Subcutaneous abdominal adipose tissue (tissue), 5 donors: ENCODE data around the gene LRRC59.
A peak's percentile ranks its signal among the peaks of the same experiment; 100 is the strongest.
"Not testable (repeated sequence)": the region's sequence is repeated elsewhere in the genome, so short reads cannot be mapped to it uniquely, and the experiment has no call there.

ENCODE experiments used
- H3K27ac ChIP-seq: one replicate; pipeline ENCODE4 v1.7.0; 2013; ENCODE audit warnings: low read depth, mild to moderate bottlenecking, inconsistent platforms, low read length, moderate library complexity
- H3K27me3 ChIP-seq, 5 donors: one replicate each; pipeline ENCODE4 v1.7.0; 2013; ENCODE audit warnings: low read length in 5 of 5, inconsistent platforms in 1 of 5; ENCODE audit not compliant: control insufficient read depth in 5 of 5, insufficient read depth in 4 of 5
- H3K36me3 ChIP-seq, 5 donors: one replicate each; pipeline ENCODE4 v1.7.0; 2013; ENCODE audit warnings: low read length in 5 of 5; ENCODE audit not compliant: control insufficient read depth in 5 of 5, insufficient read depth in 5 of 5
- H3K4me1 ChIP-seq, 5 donors: one replicate each; pipeline ENCODE4 v1.7.0; 2013; ENCODE audit warnings: low read length in 5 of 5, mild to moderate bottlenecking in 3 of 5, moderate library complexity in 1 of 5; ENCODE audit not compliant: control insufficient read depth in 5 of 5, insufficient read depth in 5 of 5
- H3K4me3 ChIP-seq, 5 donors: one replicate each; pipeline ENCODE4 v1.7.0; 2013; ENCODE audit warnings: low read length in 5 of 5, low read depth in 1 of 5
- H3K9ac ChIP-seq, 5 donors: one replicate each; pipeline ENCODE4 v1.7.0; 2013; ENCODE audit warnings: low read length in 5 of 5, mild to moderate bottlenecking in 4 of 5, moderate library complexity in 3 of 5
- H3K9me3 ChIP-seq, 5 donors: one replicate each; pipeline ENCODE4 v1.7.0; 2013; ENCODE audit warnings: low read length in 5 of 5; ENCODE audit not compliant: control insufficient read depth in 5 of 5
- donor health status: healthy.
- donor health status: healthy.
- donor health status: healthy.
- donor health status: healthy.
- donor health status: healthy.

The LRRC59 gene

GRCh38 chr17:50424996-50425681, 27.8 kb upstream of the LRRC59 start:
- no peaks in the 10 kb centered on the region for H3K9me3 ChIP-seq
- peak overlapping the region; percentile 29 to 78 (median 48) for H3K9ac ChIP-seq
- peaks cover 0 to 2% (median 0%) of the 10 kb centered on the region in 5 donors for H3K36me3 ChIP-seq
- peaks cover 20 to 73% (median 69%) of the 10 kb centered on the region in 5 donors for H3K4me1 ChIP-seq
- peak overlapping the region; percentile 39 to 75 (median 71) for H3K4me3 ChIP-seq
- H3K27me3 ChIP-seq, result no peaks in the 10 kb centered on the region
- H3K27ac ChIP-seq, result peak overlapping the region; percentile 89

DNA sequence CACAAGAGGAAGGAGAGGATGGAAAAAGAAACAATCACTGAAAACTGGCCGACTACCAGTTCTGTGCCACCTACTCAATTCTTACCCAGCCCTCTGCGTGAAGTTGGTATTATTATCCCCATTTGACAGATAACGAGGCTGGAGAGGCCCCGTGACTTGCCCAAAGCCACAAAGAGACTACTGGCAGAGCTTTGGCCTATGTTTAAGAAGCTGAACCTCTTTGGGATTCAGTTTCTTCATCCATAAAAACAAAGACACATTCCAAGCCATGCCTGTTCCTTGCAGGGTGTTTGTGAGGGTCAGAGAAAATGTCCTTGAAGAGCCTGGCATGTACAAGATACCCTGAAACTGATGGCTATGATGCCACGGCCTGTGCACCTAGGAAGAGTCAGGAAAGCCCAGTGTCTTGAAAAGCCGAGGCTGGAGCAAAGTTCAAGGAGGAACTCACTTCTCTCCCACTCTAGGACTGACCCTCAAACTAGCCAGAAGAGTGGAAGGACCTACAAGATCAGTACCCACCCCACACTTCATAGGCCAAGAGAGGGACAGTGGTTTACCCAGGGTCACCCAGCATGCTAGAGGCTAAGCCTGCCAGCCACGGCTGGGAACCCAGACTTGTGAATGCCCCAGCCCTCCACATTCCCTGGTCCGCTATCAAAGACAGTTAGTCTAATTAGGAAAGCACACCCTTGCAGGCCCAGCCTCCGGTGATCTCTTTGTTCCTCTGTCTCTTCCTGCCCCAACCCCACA, 27.1 kb upstream of the LRRC59 start:
- Histone ChIP-seq H3K9me3 (no peaks in the 10 kb centered on the region), H3K4me3 (no peak overlapping the region), H3K27ac (peak overlapping the region; percentile 89), H3K4me1 (peaks cover 20 to 73% (median 69%) of the 10 kb centered on the region in 5 donors), H3K9ac (peak overlapping the region in 4 of 5 donors; percentile 14 to 78 (median 34)), H3K27me3 (no peaks in the 10 kb centered on the region), H3K36me3 (peaks cover 0 to 2% (median 0%) of the 10 kb centered on the region in 5 donors)

GRCh38 chr17:50423553-50424159, 26.3 kb upstream of the LRRC59 start:
- H3K9ac ChIP-seq, result peak overlapping the region in 1 of 5 donors; percentile 19
- H3K4me3 ChIP-seq, result no peak overlapping the region
- H3K27ac ChIP-seq, result peak overlapping the region; percentile 89
- no peaks in the 10 kb centered on the region for H3K36me3 ChIP-seq
- H3K9me3 ChIP-seq, result no peaks in the 10 kb centered on the region
- no peaks in the 10 kb centered on the region for H3K27me3 ChIP-seq
- H3K4me1 ChIP-seq, result peaks cover 20 to 67% (median 62%) of the 10 kb centered on the region in 5 donors

DNA sequence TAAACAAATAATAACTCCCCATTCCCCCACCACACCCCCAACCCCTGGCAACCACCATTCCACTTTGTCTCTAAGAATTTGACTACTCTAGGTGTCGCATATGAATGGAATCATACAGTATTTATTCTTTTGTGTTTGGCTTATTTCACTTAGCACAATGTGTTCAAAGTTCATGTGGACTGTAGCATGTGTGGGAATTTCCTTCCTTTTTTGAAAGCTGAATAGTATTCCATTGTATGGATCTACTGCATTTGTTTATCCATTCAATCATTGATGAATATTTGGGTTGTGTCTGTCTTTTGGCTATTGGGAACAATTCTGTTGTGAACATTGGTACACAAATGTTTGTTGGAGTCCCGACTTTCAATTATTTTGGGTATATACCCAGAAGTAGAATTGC, 25.4 kb upstream of the LRRC59 start:
- Histone ChIP-seq H3K9me3 (no peaks in the 10 kb centered on the region), H3K27ac (no peak overlapping the region), H3K4me3 (no peak overlapping the region), H3K4me1 (peaks cover 20 to 60% (median 55%) of the 10 kb centered on the region in 5 donors), H3K27me3 (no peaks in the 10 kb centered on the region), H3K36me3 (no peaks in the 10 kb centered on the region), H3K9ac (no peak overlapping the region)

DNA sequence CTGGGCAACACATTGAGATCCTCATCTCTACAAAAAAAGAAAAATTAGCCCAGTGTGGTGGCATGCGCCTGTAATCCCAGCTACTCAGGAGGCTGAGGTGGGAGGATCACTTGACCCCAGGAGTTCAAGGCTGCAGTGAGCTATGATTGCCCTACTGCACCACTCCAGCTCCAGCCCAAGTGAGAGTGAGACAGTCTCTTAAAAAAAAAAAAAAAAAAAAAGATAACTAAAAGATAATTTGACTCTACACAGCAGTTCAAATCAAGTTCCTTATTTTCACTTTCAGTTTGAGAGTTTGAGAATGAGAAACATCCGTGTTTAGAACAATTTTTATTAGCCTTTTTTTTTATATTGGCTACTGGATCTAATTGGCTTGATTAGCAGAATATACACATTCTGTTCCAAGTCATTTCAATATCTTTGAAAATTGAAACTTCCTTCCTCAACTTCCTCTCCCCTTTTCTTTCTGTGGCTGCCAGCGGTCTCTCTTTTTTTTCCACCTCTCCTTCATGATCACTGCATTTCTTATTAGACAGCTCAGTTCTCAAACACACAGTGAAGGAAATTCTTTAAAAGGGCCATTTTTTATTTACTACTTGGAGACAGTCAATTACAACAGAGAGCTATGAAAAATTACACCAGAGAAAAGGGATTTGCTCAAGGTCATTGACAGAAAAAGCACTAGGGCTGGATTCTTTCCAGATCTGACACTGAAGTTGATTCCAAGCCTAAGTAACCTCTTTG, 24.2 kb upstream of the LRRC59 start:
- Histone ChIP-seq H3K4me3 (peak overlapping the region; percentile 15 to 48 (median 35)), H3K9me3 (no peaks in the 10 kb centered on the region), H3K4me1 (peaks cover 11 to 48% (median 42%) of the 10 kb centered on the region in 5 donors), H3K9ac (peak overlapping the region; percentile 26 to 56 (median 41)), H3K27me3 (no peaks in the 10 kb centered on the region), H3K27ac (peak overlapping the region; percentile 89), H3K36me3 (no peaks in the 10 kb centered on the region)

GRCh38 chr17:50420419-50421112, 23.2 kb upstream of the LRRC59 start:
- H3K9me3 ChIP-seq, result no peaks in the 10 kb centered on the region
- no peaks in the 10 kb centered on the region for H3K27me3 ChIP-seq
- no peak overlapping the region for H3K9ac ChIP-seq
- H3K27ac ChIP-seq, result peak overlapping the region; percentile 89
- H3K36me3 ChIP-seq, result no peaks in the 10 kb centered on the region
- H3K4me3 ChIP-seq, result peak overlapping the region in 2 of 5 donors; percentile 34 to 48
- H3K4me1 ChIP-seq, result peaks cover 11 to 43% (median 39%) of the 10 kb centered on the region in 5 donors

DNA sequence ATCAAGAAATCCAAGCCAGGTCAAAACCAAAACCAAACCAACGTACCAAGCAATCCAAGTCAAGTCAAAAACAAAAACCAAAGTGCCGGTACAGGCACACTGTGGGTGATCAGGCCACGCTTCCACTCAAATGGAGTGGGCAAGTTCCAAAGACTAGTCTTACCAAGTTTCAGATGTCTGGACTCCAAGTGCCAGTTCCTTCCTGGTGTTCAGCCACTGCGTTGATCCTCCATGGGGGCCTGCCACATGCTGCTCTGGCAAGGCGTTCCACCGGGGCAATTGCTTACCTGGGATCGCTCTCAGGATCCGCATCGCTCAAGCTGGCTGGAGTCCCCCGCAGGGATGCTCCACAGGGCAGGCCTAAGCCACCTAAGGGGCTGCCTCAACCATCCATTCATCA, 22.3 kb upstream of the LRRC59 start:
- not testable (repeated sequence) for H3K4me3 ChIP-seq, H3K36me3 ChIP-seq, H3K9me3 ChIP-seq, H3K9ac ChIP-seq, H3K27me3 ChIP-seq, H3K27ac ChIP-seq
- H3K4me1 ChIP-seq, result peaks cover 8 to 34% (median 29%) of the 10 kb centered on the region in 5 donors

DNA sequence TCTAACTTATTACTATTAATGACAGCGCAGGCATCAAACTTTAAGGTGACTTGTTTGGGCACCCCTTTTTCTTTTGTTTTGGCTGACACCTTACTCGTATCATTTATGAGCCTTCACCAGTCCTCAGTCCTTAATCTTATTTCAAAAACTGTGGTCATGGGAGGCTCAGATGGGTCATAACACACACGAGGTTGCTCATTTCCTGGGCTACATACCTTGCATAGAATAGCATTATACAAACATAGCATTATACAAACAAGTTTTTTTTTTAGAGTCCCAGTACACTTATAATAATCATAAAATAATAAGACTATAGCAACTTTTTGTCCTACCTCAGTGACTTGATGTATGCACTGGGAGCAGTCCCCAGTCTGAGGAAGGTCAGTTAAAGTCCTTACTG, 17.5 kb upstream of the LRRC59 start:
- Histone ChIP-seq H3K4me3 (no peak overlapping the region), H3K27me3 (no peaks in the 10 kb centered on the region), H3K27ac (no peak overlapping the region), H3K9me3 (no peaks in the 10 kb centered on the region), H3K9ac (no peak overlapping the region), H3K36me3 (no peaks in the 10 kb centered on the region), H3K4me1 (no peaks in the 10 kb centered on the region)

- no peaks in the 10 kb centered on the region for H3K9me3 ChIP-seq
- no peaks in the 10 kb centered on the region for H3K27me3 ChIP-seq
- no peak overlapping the region for H3K27ac ChIP-seq
- no peaks in the 10 kb centered on the region for H3K36me3 ChIP-seq
- H3K9ac ChIP-seq, result no peak overlapping the region
- H3K4me1 ChIP-seq, result no peaks in the 10 kb centered on the region
- H3K4me3 ChIP-seq, result no peak overlapping the region
Measured at GRCh38 chr17:50412188-50412732, 14.9 kb upstream of the LRRC59 start.
